ENCODE data around the gene SCARF2.
"Not testable (repeated sequence)": the region's sequence is repeated elsewhere in the genome, so short reads cannot be mapped to it uniquely, and the experiment has no call there.

Gene SCARF2

DNA sequence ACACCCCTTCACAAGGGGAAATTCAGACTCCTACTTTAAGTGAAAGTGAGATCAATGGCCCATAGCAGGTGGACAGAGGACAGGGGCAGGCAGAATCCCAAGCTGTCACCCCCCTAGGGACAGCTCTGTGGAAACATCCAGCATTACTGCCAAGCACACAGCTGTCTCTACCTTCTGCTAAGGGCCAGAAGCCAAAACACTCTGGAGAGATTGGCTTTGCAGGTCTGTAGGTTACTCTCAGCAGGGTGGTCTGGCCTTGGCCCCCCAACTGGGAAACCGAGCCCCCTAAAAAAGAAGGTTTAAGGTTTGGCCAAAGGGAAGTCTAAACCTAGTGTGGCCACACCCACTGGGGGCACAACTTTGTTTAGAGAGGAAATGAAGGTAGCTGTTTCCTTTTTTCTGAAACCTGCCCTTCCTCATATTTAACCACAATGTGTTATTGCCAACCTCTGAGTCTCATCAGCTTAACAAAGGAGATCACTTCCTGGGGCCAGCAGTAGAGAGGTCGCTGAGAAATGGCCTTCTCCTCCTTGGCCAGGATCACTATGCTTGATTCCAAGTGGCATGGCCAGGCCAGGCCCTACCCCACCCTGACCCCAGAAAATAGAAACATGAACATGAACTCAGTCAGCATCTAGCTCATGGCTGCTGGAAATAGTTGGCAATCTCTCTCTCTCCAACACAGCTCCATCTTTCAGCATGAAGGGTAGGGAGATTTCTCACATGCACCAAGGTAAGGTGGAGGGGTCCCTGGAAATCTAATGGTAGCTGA, 25.9 kb upstream of the SCARF2 start:
- DNase-seq (ENCODE audit: low read depth), result no peak

DNA sequence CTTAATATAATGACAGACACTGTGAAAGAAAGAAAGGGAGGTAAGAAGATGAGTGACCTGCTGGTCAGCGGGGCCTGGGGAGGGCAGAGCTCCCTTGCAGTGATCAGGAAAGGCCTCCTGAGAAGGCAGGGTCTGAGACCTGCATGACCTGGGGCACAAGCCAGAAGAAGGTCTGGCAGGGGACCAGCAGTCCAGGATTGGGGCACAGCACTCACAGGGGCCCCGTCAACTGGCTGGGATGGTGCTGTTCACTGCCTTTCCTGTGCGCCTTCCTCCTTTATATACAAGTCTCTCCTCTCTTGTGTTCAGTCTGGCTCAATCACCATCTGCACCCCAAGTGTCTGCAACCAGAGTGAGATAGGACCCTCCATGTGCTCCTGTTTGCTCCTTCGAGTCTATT, 22.2 kb upstream of the SCARF2 start:
- DNase-seq (ENCODE audit: low read depth), result no peak

DNA sequence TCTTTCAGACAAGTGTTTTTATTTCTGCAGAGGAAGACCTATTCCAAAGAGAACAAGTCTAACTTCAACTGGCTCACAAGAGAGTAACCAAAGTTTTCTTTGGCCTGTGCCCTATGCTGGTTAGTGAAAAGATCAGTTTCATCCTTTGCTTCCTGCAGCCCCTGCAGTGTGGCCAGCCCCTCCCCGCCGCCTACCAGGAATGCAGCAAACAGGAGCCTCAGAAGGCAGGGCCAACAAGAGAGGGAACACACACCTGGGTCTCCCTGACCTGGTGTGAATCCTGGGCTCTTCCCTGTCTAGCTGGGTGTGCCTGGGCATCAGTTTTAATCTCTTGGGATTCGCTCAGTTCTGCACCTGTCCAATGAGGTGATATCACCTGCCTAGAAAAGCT, 21.5 kb upstream of the SCARF2 start:
- DNase-seq (ENCODE audit: low read depth), result no peak

DNA sequence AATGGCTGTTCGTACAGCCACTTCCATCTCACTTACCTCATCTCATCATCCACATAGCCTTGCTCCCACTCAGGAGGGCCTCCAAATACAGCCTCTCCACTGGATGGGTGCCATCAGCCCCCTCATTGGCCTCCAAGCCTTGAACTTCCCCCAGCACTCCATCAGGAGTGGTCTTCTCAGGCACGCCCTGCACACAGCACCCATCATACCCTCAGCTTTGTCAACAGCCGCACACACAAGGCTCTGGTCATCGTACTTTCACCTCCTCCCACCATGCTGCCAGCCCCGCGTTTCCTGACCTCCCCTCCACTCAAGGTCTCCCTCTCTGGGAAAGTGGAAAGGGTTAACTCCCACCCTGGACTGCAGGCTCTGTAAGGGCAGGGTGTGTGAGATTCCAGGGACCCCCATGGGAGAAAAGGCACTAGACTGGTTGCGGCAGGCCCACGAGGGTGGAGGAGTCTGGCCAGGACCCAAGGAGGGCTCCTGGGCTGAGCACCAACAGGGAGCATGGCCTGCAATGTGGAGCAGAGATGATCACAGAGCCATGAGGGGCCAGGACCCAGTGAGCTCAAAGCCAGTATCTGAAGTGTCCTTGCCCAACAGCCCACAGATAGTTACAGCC, 21.0 kb upstream of the SCARF2 start:
- DNase-seq (ENCODE audit: low read depth), result no peak

DNA sequence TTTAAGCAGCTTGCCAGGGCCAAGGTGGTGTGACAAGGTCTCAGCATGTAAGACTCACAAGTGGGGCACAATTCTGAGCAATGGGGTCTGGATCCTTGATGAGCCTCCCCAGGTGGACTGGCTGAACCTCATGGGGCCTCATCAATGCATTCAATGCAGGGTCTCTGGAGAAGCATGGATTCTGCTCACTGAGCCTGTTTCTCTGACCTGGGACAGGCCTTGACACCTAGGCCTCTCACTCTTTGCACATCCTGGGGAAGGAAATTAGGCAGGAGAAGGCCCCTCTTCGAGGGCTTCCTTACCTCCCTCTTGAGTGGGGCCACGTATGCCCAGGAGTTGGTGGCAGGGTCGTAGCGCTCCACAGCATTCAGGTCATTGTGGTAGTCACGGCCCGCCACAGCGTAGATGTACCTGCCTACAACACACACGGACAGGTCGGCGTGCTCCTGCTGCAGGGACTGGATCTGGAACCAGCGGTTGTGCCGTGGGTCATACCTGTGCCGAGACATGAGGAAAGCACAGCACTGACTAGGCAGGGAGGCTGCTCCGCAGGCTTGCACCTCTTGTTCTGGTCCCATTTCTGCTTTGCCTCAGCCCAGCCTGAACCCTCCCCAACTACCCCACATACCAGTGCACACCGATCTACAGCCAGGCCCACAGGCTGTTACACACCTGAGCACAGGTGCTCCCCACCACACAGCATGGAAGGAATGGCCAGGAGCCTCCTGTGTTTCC, 20.0 kb upstream of the SCARF2 start:
- DNase-seq (ENCODE audit: low read depth), result no peak

DNA sequence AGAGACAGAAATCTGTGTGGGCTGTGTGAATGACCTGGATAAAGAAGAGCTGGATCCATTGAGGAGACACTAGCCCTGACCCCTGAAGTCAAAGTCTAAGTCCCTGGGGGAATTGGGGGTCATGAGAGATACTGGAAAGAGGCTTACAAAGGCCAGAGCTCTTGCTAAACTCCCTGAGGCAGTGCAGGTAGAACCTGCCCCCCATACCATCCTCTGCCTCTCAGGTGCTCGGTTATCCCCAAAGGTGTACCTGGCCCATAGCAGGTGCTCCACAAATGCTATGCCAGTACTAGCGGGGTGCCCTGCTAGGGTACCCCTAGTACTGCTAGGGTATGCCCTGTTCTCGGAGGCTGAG, 19.1 kb upstream of the SCARF2 start:
- DNase-seq (ENCODE audit: low read depth), result no peak

DNA sequence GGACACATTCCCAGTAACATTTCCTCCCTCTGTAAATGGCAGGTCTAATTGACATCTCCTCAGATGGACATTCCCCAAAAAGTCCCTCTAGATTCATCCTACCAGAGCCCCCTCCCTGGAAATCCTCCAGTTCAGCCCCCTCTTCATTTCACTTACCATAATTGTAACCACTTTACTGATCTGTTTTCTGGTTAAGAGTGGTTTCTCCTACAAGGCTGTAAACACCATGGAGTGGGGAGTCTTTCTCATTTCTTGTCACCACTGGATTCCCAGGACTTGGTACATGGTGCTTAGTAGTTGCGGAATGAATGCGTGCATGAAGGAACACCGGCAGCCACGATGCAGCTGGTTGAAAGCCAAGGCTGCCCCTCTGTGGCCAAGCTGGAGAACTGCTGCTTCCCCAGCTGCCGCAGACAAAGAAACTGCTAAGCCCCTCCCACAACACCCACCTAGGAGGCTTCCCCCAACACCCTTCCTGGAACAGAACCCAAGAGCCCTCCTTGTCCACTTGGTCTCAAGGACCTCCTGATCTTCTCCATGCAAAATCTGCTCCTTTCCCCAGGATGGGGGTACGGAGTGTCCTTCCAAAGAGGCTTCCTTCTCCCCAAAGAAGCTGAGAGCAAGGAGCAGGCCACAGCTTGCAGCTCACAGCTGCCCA, 18.6 kb upstream of the SCARF2 start:
- DNase-seq (ENCODE audit: low read depth), result peak; percentile 60

DNA sequence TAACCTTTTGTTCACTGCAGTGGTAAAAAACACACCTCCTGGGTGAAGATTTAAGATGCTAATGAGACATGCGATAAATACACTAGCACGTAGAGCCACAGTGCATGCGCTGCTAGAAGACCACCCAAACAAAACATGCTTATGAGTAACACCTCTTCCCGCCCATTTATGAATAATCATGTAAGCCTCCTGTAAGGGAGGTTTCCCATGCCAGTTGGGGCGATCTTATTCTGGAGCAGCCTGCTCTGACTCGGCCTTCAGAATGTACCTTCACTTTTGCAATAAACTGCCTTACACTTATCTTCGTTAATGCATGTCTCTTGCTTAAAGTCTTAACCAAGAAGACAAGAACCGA, 18.1 kb upstream of the SCARF2 start:
- no peak for DNase-seq (ENCODE audit: low read depth)

DNA sequence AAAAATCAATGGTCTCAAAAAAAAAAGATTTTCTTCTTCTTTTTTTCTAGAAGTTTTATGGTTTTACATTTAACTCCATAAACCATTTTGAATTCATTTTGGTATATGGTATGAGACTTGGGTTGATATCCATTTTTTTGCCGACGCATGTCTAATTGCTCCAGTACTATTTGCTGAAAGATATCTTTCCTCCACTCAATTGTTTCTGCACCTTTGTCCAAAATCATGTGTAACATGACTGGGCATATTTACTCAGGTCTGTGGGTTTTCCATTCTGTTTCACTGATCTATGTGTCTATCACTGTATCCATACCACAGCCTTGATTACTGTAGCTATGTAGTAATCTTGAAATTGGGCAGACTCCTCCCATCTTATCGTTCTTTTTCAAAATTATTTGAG, 15.6 kb upstream of the SCARF2 start:
- DNase-seq (ENCODE audit: low read depth), result no peak

DNA sequence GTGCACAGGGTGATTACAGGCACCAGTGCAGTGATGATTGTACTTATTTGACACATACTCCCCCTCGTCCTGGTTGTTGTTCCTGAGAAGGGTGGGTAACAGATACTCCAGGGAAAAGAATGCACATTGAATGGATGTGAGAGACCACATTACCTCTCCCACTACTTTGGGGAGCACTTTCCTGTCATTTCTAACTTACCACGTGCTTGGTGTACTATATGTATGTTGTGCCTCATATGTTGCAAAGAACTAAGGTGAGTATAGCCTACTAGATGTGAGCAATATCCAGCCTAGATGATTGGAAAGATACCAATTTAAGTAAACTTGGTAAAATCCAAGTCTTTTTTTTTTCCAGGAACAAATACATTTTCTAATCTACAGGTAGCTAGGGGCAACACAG, 14.3 kb upstream of the SCARF2 start:
- no peak for DNase-seq (ENCODE audit: low read depth)

DNA sequence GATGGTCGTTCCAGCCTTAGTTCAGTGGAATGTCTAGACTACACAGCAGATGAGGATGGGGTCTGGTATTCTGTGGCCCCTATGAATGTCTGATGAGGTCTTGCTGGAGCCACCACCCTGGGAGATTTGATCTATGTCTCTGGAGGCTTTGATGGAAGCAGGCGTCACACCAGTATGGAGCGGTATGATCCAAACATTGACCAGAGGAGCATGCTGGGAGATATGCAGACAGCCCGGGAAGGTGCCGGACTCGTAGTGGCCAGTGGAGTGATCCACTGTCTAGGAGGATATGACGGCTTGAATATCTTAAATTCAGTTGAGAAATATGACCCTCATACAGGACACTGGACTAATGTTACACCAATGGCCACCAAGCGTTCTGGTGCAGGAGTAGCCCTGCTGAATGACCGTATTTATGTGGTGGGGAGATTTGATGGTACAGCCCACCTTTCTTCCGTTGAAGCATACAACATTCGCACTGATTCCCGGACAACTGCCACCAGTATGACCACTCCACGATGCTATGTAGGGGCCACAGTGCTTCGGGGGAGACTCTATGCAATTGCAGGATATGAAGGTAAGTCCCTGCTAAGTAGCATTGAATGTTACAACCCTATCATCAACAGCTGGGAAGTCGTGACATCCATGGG, 13.6 kb upstream of the SCARF2 start:
- not testable (repeated sequence) for DNase-seq (ENCODE audit: low read depth)

DNA sequence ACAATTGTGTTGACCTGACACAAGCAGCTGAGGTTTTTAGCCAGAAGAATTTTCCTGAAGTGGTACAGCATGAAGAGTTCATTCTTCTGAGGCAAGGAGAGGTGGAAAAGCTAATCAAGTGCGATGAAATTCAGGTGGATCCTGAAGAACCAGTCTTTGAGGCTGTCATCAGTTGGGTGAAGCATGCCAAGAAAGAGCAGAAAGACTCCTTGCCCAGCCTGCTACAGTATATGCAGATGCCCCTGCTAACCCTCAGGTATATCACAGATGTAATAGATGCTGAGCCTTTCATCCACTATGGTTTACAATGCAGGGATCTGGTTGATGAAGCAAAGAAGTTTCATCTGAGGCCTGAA, 12.9 kb upstream of the SCARF2 start:
- no peak for DNase-seq (ENCODE audit: low read depth)

DNA sequence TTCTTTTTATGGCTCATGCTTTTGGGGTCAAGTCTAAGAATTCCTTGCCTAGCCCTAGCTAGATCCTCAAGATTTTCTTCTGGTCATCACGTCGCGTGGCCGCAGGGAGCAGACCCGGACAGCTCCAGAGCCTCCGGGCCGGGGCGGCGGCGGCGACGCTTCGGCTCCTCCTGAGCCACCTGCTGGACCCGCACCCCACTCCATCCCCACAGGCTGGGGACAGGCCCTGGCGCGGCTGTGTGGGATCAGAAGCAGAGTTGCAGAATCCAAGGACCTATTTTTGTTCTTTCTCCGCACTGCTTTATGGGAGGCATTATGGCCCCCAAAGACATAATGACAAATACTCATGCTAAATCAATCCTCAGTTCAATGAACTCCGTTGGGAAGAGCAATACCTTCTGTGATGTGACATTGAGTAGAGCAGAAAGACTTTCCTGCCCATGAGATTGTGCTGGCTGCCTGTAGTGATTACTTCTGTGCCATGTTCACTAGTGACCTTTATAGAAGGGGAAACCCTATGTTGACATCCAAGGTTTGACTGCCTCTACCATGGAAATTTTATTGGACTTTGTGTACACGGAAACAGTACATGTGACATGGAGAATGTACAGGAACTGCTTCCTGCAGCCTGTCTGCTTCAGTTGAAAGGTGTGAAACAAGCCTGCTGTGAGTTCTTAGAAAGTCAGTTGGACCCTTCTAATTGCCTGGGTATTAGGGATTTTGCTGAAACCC, 12.4 kb upstream of the SCARF2 start:
- DNase-seq (ENCODE audit: low read depth), result no peak

DNA sequence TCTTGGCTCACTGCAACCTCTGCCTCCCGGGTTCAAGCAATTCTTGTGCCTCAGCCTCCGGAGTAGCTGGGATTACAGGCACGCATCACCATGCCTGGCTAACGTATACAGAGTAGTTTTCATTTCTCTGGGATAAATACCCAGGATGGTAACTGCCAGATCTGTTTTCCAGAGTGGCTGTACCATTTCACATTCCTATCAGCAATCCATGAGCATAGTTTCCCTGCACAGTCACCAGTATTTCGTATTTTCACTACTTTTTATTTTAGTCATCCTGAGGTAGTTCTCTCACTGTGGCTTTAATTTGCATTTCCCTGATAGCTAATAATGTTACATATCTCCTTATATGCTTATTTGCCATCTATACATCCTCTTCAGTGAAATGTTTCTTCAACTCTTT, 11.0 kb upstream of the SCARF2 start:
- no peak for DNase-seq (ENCODE audit: low read depth)

DNA sequence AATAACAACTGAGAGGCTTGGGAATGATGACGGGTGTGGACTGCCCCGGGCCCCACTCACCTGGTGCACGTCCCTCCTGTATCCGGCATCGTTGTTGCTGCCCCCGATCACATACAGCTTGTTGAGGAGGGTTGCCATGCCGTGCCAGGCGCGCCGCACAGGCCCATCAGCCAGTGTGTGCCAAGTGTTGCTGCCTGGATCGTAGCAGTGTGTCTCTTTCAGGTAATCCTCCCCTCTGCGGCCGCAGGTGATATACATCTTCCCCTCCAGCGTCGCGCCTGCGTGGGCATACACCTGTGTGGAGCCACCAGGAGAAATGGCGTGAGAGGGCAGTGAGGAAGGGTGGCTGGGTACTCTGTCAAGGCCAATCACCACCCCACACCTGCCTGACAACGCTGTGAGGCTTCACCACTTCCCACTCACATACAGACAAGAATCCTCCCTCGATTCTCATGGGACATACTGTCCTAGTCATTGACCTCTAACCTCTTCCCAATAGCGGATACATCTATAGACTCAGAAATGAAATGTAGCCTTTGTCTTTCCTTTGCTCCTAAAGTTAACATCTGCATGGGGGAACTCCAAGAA, 8.9 kb upstream of the SCARF2 start:
- no peak for DNase-seq (ENCODE audit: low read depth)

DNA sequence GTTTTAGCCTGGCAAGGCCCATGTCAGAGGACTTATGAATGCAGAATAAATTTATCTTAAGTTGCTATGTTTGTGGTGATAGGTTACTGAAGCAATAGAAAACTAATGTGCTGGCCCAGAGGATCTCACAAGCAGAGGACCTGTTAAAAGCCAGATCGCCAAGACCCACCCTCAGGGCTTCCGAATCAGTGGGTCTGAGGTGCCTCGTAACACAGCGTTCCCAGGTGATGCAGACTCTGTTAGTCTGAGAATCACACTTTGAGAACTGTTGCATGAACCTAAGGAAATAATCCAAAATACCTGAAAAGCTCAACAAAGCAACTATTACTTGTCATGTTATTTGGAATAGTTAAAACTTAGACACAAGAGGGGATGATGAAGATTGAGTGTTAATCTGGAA, 6.7 kb upstream of the SCARF2 start:
- DNase-seq (ENCODE audit: low read depth), result no peak

DNA sequence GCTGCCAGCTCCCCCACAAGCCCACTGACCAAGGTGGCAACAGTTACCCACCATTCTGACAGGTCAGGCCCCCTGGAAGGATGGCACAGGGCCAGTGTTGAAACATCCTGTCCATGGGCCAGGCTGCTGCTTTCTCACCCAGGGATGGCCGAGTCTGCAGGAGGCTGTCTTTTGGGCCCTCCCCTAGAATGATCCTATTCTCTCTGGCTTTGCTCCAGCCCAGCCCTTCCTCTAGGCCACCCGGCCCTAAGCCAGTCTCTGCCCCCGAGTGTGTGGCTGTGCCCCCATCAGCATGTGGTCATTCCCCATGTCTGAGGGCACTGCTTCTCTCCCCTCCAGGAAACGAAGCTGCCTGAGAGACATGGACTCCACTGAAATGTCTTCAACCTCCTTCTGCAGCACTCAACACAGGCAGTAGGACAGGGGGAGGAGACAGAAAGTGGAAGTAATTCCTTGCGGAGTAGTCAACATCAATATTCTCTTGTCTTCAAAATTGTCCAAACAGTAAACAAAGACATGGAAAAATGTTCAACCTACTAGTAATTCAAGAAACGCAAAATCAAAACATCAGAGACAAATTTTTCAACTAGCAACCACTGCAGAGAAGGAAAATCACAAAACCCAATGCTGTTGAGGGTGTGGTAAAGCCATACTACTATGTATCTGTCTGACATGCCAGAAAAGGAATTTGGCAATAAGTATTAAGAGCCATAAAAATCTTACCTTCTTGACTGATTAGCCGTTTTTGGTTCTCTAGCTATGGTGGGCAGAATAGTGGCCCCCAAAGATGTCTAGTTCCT, 5.1 kb upstream of the SCARF2 start:
- DNase-seq (ENCODE audit: low read depth), result no peak

DNA sequence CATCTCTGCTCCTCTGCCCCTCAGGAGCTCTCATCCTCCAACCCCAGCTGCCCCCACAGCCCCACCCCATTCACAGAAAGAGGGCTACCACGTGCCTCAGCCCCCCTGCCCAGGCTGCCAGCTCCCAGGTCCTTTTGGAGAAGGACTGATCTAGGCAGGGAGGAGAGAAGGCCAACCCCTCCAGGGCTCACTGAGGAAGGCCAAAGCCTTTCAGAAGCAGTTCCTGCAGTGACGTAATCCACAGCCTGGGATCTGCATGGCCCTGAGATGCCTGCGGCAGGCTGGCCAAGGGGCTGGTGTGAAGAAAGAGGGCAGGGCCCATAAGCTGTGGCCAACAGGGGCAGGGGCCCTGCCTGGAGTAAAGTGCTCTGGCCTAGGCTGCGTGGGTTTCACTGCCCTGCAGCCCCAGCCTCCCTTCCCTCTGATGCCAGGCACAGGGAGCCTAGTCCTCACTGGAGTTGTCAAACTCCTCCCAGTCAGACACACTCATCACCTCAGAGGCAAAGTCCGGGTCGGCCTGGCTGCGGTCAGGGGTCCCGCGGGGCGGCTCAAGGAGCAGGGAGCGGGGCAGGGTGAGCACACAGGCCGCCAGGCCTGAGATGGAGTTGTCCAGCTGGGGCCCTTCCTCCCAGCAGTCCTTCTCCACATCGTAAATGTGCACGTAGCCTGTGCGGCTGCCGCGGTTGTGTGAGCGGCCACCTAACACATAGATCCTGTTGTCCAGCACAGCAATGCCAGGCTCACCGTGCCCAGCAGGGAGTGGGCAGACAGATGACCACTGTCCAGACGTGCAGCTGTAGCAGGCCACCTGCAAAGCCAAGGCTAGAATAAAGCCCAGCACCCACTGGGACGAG, 4.2 kb upstream of the SCARF2 start:
- no peak for DNase-seq (ENCODE audit: low read depth)
